HL-60 (cell line): Measurements from ENCODE around the gene LRRC3.

Experiments
- TF ChIP-seq, protein P1 (sequence below): IDR thresholded peaks from 2 replicates; pipeline ENCODE4 v1.6.1; 2012; ENCODE audit warnings: low read depth; ENCODE audit not compliant: insufficient replicate concordance
- TF ChIP-seq, protein P2 (sequence below): IDR thresholded peaks from one replicate; pipeline ENCODE4 v1.5.1; 2011; ENCODE audit warnings: low read length, control low read depth, inconsistent platforms; ENCODE audit not compliant: insufficient read depth

DNA sequence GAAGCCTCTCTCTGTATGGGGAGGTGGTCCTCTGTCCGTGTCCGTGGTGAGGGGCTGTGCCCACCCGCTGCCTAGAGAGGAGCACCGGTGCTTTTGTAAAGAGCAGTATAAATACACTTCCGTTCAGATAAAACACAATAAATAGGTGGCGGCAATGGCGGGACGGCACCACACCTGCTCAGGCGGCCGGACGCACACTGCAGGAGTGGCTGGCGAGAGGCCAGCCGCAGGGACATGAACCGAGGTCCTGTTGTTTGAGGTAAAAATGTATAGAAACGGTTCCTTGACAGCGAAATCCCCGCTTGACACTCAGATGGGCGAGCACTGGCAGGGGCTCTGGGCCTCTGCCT lies 43.9 kb downstream of the LRRC3 start:
- TF ChIP-seq, protein P1, sequence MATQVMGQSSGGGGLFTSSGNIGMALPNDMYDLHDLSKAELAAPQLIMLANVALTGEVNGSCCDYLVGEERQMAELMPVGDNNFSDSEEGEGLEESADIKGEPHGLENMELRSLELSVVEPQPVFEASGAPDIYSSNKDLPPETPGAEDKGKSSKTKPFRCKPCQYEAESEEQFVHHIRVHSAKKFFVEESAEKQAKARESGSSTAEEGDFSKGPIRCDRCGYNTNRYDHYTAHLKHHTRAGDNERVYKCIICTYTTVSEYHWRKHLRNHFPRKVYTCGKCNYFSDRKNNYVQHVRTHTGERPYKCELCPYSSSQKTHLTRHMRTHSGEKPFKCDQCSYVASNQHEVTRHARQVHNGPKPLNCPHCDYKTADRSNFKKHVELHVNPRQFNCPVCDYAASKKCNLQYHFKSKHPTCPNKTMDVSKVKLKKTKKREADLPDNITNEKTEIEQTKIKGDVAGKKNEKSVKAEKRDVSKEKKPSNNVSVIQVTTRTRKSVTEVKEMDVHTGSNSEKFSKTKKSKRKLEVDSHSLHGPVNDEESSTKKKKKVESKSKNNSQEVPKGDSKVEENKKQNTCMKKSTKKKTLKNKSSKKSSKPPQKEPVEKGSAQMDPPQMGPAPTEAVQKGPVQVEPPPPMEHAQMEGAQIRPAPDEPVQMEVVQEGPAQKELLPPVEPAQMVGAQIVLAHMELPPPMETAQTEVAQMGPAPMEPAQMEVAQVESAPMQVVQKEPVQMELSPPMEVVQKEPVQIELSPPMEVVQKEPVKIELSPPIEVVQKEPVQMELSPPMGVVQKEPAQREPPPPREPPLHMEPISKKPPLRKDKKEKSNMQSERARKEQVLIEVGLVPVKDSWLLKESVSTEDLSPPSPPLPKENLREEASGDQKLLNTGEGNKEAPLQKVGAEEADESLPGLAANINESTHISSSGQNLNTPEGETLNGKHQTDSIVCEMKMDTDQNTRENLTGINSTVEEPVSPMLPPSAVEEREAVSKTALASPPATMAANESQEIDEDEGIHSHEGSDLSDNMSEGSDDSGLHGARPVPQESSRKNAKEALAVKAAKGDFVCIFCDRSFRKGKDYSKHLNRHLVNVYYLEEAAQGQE, result no peak
- TF ChIP-seq, protein P2, sequence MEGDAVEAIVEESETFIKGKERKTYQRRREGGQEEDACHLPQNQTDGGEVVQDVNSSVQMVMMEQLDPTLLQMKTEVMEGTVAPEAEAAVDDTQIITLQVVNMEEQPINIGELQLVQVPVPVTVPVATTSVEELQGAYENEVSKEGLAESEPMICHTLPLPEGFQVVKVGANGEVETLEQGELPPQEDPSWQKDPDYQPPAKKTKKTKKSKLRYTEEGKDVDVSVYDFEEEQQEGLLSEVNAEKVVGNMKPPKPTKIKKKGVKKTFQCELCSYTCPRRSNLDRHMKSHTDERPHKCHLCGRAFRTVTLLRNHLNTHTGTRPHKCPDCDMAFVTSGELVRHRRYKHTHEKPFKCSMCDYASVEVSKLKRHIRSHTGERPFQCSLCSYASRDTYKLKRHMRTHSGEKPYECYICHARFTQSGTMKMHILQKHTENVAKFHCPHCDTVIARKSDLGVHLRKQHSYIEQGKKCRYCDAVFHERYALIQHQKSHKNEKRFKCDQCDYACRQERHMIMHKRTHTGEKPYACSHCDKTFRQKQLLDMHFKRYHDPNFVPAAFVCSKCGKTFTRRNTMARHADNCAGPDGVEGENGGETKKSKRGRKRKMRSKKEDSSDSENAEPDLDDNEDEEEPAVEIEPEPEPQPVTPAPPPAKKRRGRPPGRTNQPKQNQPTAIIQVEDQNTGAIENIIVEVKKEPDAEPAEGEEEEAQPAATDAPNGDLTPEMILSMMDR, result no peak
